Colonic mucosa (tissue), 4 donors: Measurements from ENCODE around the gene UBR7. TPM values are rescaled to one million over a fixed set of nuclear protein-coding genes. Genes with fewer than 3 reads are reported as not detected.
A peak's percentile ranks its signal among the peaks of the same experiment; 100 is the strongest.
"Not testable (repeated sequence)": the region's sequence is repeated elsewhere in the genome, so short reads cannot be mapped to it uniquely, and the experiment has no call there.

ENCODE experiments used
- DNase-seq: peaks from one replicate; pipeline ENCODE4 v3.0.0-alpha.2; 2020
- H3K27ac ChIP-seq: fragments of 200-600 bp; one replicate; pipeline ENCODE4 v1.8.0; 2021
- H3K27me3 ChIP-seq: fragments of 200-600 bp; one replicate; pipeline ENCODE4 v1.8.0; 2021
- H3K36me3 ChIP-seq: fragments of 200-600 bp; one replicate; pipeline ENCODE4 v1.8.0; 2021
- H3K4me1 ChIP-seq: fragments of 200-600 bp; one replicate; pipeline ENCODE4 v1.8.0; 2021; ENCODE audit warnings: mild to moderate bottlenecking
- H3K4me3 ChIP-seq: fragments of 200-600 bp; one replicate; pipeline ENCODE4 v1.8.0; 2021
- H3K9ac ChIP-seq, 2 donors: one replicate each; pipeline ENCODE4 v1.7.0; 2013; ENCODE audit warnings: control low read depth in 2 of 2, low read depth in 2 of 2, low read length in 2 of 2
- H3K9me3 ChIP-seq: fragments of 200-600 bp; one replicate; pipeline ENCODE4 v1.8.0; 2021
- CTCF ChIP-seq: fragments of 200-600 bp; IDR thresholded peaks from one replicate; pipeline ENCODE4 v1.8.0; 2022; ENCODE audit warnings: antibody characterized with exemption, mild to moderate bottlenecking
- intact Hi-C: fragments of 100-400 bp; cut with DNase I; formaldehyde crosslinking; loops from one replicate; pipeline ENCODE4 v1.14.1; 2022
- total RNA-seq, 2 donors: library from RNA; stranded (reverse); fragmentation: NEBNext Ultra II Directional in 1 of 2; extraction: Animal tissue kit (Norgen Biotek cat#: 25700) in 1 of 2; gene quantifications; one replicate each; pipeline ENCODE4 v1.2.1, GENCODE V29; 2021
- donor health status: healthy.
- donor health status: DM: no; HTN: no; CAD: no.
- donor health status: DM: no; HTN: no; CAD: no.

UBR7 gene
- total RNA-seq, 2 donors from 2014 or later: 22.4 to 35.5 TPM

DNA sequence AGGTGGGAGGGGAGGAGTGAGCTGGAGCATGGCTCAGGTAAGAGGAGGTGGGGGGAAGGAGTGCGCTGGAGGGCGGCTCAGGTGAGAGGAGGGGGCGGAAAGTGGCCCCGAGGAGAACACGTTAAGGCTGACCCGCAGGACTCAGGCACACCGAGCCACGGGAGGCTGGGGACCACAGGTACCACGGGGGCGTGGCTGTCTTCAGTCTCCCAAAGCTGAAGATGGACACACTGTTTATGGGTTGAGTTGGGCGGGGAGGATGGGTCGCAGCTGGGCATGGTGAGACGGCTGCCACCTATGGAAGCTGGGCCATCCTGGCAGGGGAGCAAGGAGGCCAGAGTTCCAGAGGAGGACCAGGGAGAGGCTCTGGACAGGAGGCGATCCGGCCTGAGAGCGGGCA is 23.5 kb downstream of the UBR7 start:
- Histone ChIP-seq H3K4me1 (no peaks in the 10 kb centered on the region), H3K36me3 (no peaks in the 10 kb centered on the region), H3K9ac (no peak overlapping the region), H3K4me3 (no peak overlapping the region), H3K27ac (no peak overlapping the region), H3K9me3 (no peaks in the 10 kb centered on the region), H3K27me3 (no peaks in the 10 kb centered on the region)
- TF ChIP-seq CTCF: no peak
- intact Hi-C loops: no loop called here
- DNase-seq: no peak

- DNase-seq: no peak
- Histone ChIP-seq H3K27ac (no peak overlapping the region), H3K9me3 (no peaks in the 10 kb centered on the region), H3K9ac (peak overlapping the region in 1 of 2 donors; percentile 56), H3K27me3 (no peaks in the 10 kb centered on the region), H3K4me1 (no peaks in the 10 kb centered on the region), H3K36me3 (no peaks in the 10 kb centered on the region), H3K4me3 (no peak overlapping the region)
- TF ChIP-seq CTCF: no peak
- intact Hi-C loops: no loop called here
Observed at GRCh38 chr14:93231129-93231979, 24.3 kb downstream of the UBR7 start.

GRCh38 chr14:93232159-93232558 is 25.1 kb downstream of the UBR7 start:
- no peaks in the 10 kb centered on the region for H3K4me1 ChIP-seq
- H3K27me3 ChIP-seq: no peaks in the 10 kb centered on the region
- H3K9ac ChIP-seq: no peak overlapping the region
- H3K4me3 ChIP-seq: no peak overlapping the region
- no peak for TF ChIP-seq CTCF
- no peaks in the 10 kb centered on the region for H3K36me3 ChIP-seq
- intact Hi-C loops: no loop called here
- DNase-seq: no peak
- H3K9me3 ChIP-seq: no peaks in the 10 kb centered on the region
- H3K27ac ChIP-seq: no peak overlapping the region

DNA sequence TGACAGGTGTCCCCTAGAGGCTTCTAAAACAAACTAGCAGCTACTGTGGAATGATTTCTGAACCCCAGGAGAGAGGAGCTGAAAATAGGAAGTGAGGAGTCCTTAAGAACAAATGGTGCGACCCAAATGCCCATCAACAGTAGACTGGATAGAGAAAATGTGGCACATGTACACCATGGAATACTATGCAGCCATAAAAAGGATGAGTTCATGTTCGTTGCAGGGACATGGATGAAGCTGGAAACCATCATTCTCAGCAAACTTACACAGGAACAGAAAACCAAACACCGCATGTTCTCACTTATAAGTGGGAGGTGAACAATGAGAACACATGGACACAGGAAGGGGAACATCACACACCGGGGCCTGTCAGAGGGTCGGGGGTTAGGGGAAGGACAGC is 26.0 kb downstream of the UBR7 start:
- H3K4me1 ChIP-seq, H3K9me3 ChIP-seq, H3K27me3 ChIP-seq, H3K36me3 ChIP-seq, H3K4me3 ChIP-seq, intact Hi-C loops, H3K9ac ChIP-seq, H3K27ac ChIP-seq, DNase-seq: not testable (repeated sequence)

- Histone ChIP-seq H3K9me3 (no peaks in the 10 kb centered on the region), H3K27me3 (no peaks in the 10 kb centered on the region), H3K4me1 (no peaks in the 10 kb centered on the region), H3K27ac (no peak overlapping the region), H3K9ac (no peak overlapping the region), H3K4me3 (no peak overlapping the region), H3K36me3 (no peaks in the 10 kb centered on the region)
- no peak for TF ChIP-seq CTCF
- no peak for DNase-seq
- intact Hi-C loops: no loop called here
Observed at GRCh38 chr14:93234798-93235197, 27.7 kb downstream of the UBR7 start.
